Fibroblast of lung (primary cell): ENCODE results near the gene DPP6. TPM values are rescaled to one million over a fixed set of nuclear protein-coding genes. Genes with fewer than 3 reads are reported as not detected.

ENCODE experiments used
- DNase-seq, 2 donors: peaks; one replicate each; pipeline versions ENCODE4 v3.0.0 to v3.0.0-alpha.2; 2010; ENCODE audit warnings: low read depth in 2 of 2
- H2AFZ ChIP-seq: 2 replicates; pipeline ENCODE4 v1.5.1; 2012; ENCODE audit warnings: low read length, control low read depth, inconsistent platforms
- H3K27ac ChIP-seq: 2 replicates; pipeline ENCODE4 v1.5.1; 2011; ENCODE audit warnings: low read length, control low read depth; ENCODE audit not compliant: insufficient read depth
- H3K27me3 ChIP-seq: 2 replicates; pipeline ENCODE4 v1.5.1; 2011; ENCODE audit warnings: mild to moderate bottlenecking, low read length; ENCODE audit not compliant: control insufficient read depth, insufficient read depth
- H3K36me3 ChIP-seq: 2 replicates; pipeline ENCODE4 v1.5.1; 2011; ENCODE audit warnings: low read length; ENCODE audit not compliant: control insufficient read depth, insufficient read depth
- H3K4me1 ChIP-seq: 2 replicates; pipeline ENCODE4 v1.5.1; 2011; ENCODE audit warnings: low read length; ENCODE audit not compliant: control insufficient read depth, insufficient read depth; ENCODE audit errors: extremely low read depth
- H3K4me2 ChIP-seq: 2 replicates; pipeline ENCODE4 v1.5.1; 2011; ENCODE audit warnings: low read length, control low read depth; ENCODE audit not compliant: insufficient read depth; ENCODE audit errors: extremely low read depth
- H3K4me3 ChIP-seq, 4 experiments: fragments of 200-600 bp in 1 of 4; sonication (generic) in 1 of 4; replicated peaks in 1 of 4; 2 replicates each; pipeline ENCODE4 v1.5.1; 2011 to 2016; ENCODE audit warnings: low read length in 4 of 4, low read depth in 3 of 4, mild to moderate bottlenecking in 3 of 4, control low read depth in 2 of 4, inconsistent platforms in 1 of 4, mixed read lengths in 1 of 4; ENCODE audit not compliant: insufficient read depth in 1 of 4; ENCODE audit errors: control extremely low read depth in 1 of 4
- H3K79me2 ChIP-seq: 2 replicates; pipeline ENCODE4 v1.5.1; 2012; ENCODE audit warnings: mild to moderate bottlenecking, low read length, inconsistent platforms; ENCODE audit not compliant: control insufficient read depth, insufficient read depth
- H3K9ac ChIP-seq: 2 replicates; pipeline ENCODE4 v1.5.1; 2011; ENCODE audit warnings: mild to moderate bottlenecking, low read length, control low read depth; ENCODE audit not compliant: insufficient read depth
- H3K9me3 ChIP-seq: 2 replicates; pipeline ENCODE4 v1.5.1; 2012; ENCODE audit warnings: low read depth, low read length; ENCODE audit not compliant: control insufficient read depth, insufficient read depth
- H4K20me1 ChIP-seq: 2 replicates; pipeline ENCODE4 v1.5.1; 2011; ENCODE audit warnings: low read length; ENCODE audit not compliant: control insufficient read depth, insufficient read depth; ENCODE audit errors: extremely low read depth
- EZH2 ChIP-seq: IDR thresholded peaks from 2 replicates; pipeline ENCODE4 v1.5.1; 2012; ENCODE audit warnings: low read length, control low read depth, mild to moderate bottlenecking; ENCODE audit errors: missing control alignments
- polyA plus RNA-seq, 2 donors: library from polyadenylated mRNA; depleted of rRNA in 1 of 2; stranded (reverse) in 1 of 2; unstranded in 1 of 2; fragments of >200 nt; gene quantifications; 2 replicates each; pipeline ENCODE4 v1.2.1, GENCODE V29; 2011 to 2012; ENCODE audit warnings: missing spikeins in 1 of 2
- total RNA-seq: library from RNA; depleted of rRNA; stranded (reverse); fragments of >200 nt; gene quantifications from 2 replicates; pipeline ENCODE4 v1.2.1, GENCODE V29; 2014
- TF ChIP-seq, protein P1 (sequence below), 2 donors: IDR thresholded peaks in 1 of 2; conservative IDR thresholded peaks in 1 of 2; 1 replicate in 1 of 2; 2 replicates in 1 of 2; pipeline ENCODE4 v1.5.1; 2011 to 2012; ENCODE audit warnings: low read length in 2 of 2, control low read depth in 1 of 2, inconsistent platforms in 1 of 2, low read depth in 1 of 2, mild to moderate bottlenecking in 1 of 2

Gene DPP6
- total and polyA plus RNA-seq, 2 donors (not counting 1 experiment from before 2014, with no cell fraction given): not detected

GRCh38 chr7:154412105-154412504 is 359.9 kb downstream of the DPP6 start:
- H3K27me3 ChIP-seq: no peaks in the 10 kb centered on the region
- H3K9ac ChIP-seq: no peak overlapping the region
- no peak overlapping the region for H2AFZ ChIP-seq
- no peak overlapping the region for H3K4me3 ChIP-seq
- no peak for DNase-seq
- H4K20me1 ChIP-seq: no peaks in the 10 kb centered on the region
- H3K27ac ChIP-seq: no peak overlapping the region
- no peak overlapping the region for H3K4me2 ChIP-seq
- no peaks in the 10 kb centered on the region for H3K36me3 ChIP-seq
- no peaks in the 10 kb centered on the region for H3K79me2 ChIP-seq
- no peaks in the 10 kb centered on the region for H3K4me1 ChIP-seq
- TF ChIP-seq EZH2: no peak
- TF ChIP-seq, protein P1, sequence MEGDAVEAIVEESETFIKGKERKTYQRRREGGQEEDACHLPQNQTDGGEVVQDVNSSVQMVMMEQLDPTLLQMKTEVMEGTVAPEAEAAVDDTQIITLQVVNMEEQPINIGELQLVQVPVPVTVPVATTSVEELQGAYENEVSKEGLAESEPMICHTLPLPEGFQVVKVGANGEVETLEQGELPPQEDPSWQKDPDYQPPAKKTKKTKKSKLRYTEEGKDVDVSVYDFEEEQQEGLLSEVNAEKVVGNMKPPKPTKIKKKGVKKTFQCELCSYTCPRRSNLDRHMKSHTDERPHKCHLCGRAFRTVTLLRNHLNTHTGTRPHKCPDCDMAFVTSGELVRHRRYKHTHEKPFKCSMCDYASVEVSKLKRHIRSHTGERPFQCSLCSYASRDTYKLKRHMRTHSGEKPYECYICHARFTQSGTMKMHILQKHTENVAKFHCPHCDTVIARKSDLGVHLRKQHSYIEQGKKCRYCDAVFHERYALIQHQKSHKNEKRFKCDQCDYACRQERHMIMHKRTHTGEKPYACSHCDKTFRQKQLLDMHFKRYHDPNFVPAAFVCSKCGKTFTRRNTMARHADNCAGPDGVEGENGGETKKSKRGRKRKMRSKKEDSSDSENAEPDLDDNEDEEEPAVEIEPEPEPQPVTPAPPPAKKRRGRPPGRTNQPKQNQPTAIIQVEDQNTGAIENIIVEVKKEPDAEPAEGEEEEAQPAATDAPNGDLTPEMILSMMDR (conservative IDR thresholded peaks at IDR 0.05 in 1 of 2, IDR thresholded peaks at IDR 0.05 in 1 of 2; ENCODE audit: low read depth in 1 of 2, low read length in 2 of 2): no peak
- no peaks in the 10 kb centered on the region for H3K9me3 ChIP-seq

DNA sequence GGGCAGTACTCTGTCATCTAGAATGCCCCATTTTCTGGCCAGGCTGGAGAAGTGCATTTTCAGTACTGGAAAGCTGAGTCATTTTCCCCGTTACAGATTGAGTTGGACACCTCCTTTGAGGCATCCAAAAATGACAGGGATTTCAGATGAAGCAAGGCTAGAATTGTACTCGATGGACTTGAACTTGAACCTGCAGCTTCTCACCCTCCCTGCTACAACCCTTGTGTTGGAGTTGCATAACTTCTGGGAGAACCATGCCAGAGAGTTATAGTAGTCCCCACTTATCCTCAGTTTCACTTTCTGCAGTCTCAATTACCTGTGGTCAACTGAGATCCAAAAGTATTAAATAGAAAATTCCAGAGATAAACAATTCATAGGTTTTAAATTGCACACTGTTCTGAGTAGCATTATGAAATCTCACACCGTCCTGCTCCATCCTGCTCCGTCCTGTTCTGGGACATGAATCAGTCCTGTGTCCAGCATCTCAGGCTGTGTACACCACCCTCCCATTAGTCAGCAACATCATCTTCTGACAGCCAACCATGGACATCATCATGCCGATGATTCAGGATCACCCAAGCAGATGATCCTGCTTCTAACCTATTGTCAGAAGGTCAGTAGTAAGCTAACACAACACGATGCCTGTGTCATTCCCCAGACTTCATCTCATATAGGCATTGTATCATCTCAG is 363.7 kb downstream of the DPP6 start:
- no peak for DNase-seq
- Histone ChIP-seq H3K27ac (no peak overlapping the region), H2AFZ (no peak overlapping the region), H3K9ac (no peak overlapping the region), H3K36me3 (no peaks in the 10 kb centered on the region), H3K9me3 (no peaks in the 10 kb centered on the region), H3K27me3 (no peaks in the 10 kb centered on the region), H3K4me1 (no peaks in the 10 kb centered on the region), H4K20me1 (no peaks in the 10 kb centered on the region), H3K4me3 (no peak overlapping the region), H3K79me2 (no peaks in the 10 kb centered on the region), H3K4me2 (no peak overlapping the region)
- TF ChIP-seq, protein P1 (conservative IDR thresholded peaks at IDR 0.05 in 1 of 2, IDR thresholded peaks at IDR 0.05 in 1 of 2; ENCODE audit: low read depth in 1 of 2, low read length in 2 of 2): no peak

DNA sequence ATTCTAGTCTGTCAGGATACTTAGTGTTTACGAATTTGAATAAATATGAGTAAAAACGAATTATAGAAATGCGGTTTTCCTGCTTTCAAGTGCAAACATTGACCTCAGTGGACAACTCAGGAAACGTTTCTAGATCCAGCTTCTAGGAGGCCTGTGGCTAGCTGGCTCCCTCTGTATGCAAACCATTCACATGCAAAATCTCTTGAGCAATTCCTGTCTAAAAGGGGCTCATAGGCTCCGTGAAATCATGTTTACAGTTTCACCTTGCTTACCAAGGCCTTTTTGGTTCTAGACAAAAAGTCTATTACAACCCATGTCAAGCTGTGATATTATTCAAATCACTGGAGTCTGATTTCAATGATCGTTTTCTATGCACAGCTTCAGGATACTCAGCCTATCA is 364.5 kb downstream of the DPP6 start:
- no peak overlapping the region for H3K4me2 ChIP-seq
- no peaks in the 10 kb centered on the region for H3K4me1 ChIP-seq
- H3K9ac ChIP-seq: no peak overlapping the region
- no peaks in the 10 kb centered on the region for H3K79me2 ChIP-seq
- H3K4me3 ChIP-seq: no peak overlapping the region
- no peaks in the 10 kb centered on the region for H3K36me3 ChIP-seq
- H3K27ac ChIP-seq: no peak overlapping the region
- TF ChIP-seq, protein P1 (conservative IDR thresholded peaks at IDR 0.05 in 1 of 2, IDR thresholded peaks at IDR 0.05 in 1 of 2; ENCODE audit: low read depth in 1 of 2, low read length in 2 of 2): no peak
- TF ChIP-seq EZH2: no peak
- DNase-seq: no peak
- H2AFZ ChIP-seq: no peak overlapping the region
- no peaks in the 10 kb centered on the region for H4K20me1 ChIP-seq
- no peaks in the 10 kb centered on the region for H3K27me3 ChIP-seq
- no peaks in the 10 kb centered on the region for H3K9me3 ChIP-seq
